Breast epithelium (tissue), 4 donors: ENCODE data around the gene AMPD1. TPM values are rescaled to one million over a fixed set of nuclear protein-coding genes. Genes with fewer than 3 reads are reported as not detected.

ENCODE experiments used
- DNase-seq, 2 donors: peaks; one replicate each; pipeline ENCODE4 v3.0.0-alpha.2; 2019; ENCODE audit warnings: low spot score in 2 of 2
- H3K27ac ChIP-seq, 2 donors: fragments of 200-600 bp; sonication (generic) in 1 of 2; one replicate each; pipeline ENCODE4 v1.5.1; 2016 to 2019; ENCODE audit warnings: mild to moderate bottlenecking in 1 of 2
- H3K27me3 ChIP-seq, 2 donors: fragments of 200-600 bp; sonication (generic) in 1 of 2; one replicate each; pipeline versions ENCODE4 v1.5.1 to v1.6.0; 2017 to 2019; ENCODE audit warnings: control low read depth in 1 of 2, mild to moderate bottlenecking in 1 of 2
- H3K36me3 ChIP-seq: fragments of 200-600 bp; one replicate; pipeline ENCODE4 v1.5.1; 2019
- H3K4me1 ChIP-seq, 2 donors: fragments of 200-600 bp; sonication (generic); one replicate each; pipeline ENCODE4 v1.5.1; 2016 to 2019; ENCODE audit warnings: control low read depth in 1 of 2
- H3K4me3 ChIP-seq, 3 donors: fragments of 200-600 bp; sonication (generic); 1 replicate in 2 of 3; 2 replicates in 1 of 3; pipeline ENCODE4 v1.5.1; 2016 to 2019; ENCODE audit warnings: mild to moderate bottlenecking in 3 of 3, moderate library complexity in 2 of 3
- H3K9me3 ChIP-seq, 2 donors: fragments of 200-600 bp; sonication (generic) in 1 of 2; one replicate each; pipeline ENCODE4 v1.5.1; 2016 to 2019; ENCODE audit warnings: control low read depth in 1 of 2
- POLR2A ChIP-seq: fragments of 450-650 bp; IDR thresholded peaks from one replicate; pipeline ENCODE4 v1.6.1; 2016; ENCODE audit warnings: antibody characterized with exemption, mild to moderate bottlenecking, moderate library complexity
- POLR2AphosphoS5 ChIP-seq, 3 donors: sonication (generic); formaldehyde crosslinking; IDR thresholded peaks; one replicate each; pipeline ENCODE4 v1.6.1; 2017; ENCODE audit warnings: antibody characterized with exemption in 3 of 3
- intact Hi-C: fragments of 100-400 bp; cut with DNase I; formaldehyde crosslinking; loops from one replicate; pipeline ENCODE4 v1.15.1; 2023; ENCODE audit warnings: low total_unique reads
- total RNA-seq, 3 donors: library from RNA; depleted of rRNA; stranded (reverse); fragments of >200 nt; gene quantifications; one replicate each; pipeline ENCODE4 v1.1.0, GENCODE V29; 2016
- TF ChIP-seq, protein P1 (sequence below), 3 donors: fragments of 450-650 bp; IDR thresholded peaks; one replicate each; pipeline ENCODE4 v1.5.1; 2016 to 2017; ENCODE audit warnings: antibody characterized with exemption in 3 of 3, mild to moderate bottlenecking in 3 of 3, moderate library complexity in 3 of 3

AMPD1 gene
- total RNA-seq, 3 donors from 2014 or later = 2.3 to 2.9 TPM; not detected in 1

DNA sequence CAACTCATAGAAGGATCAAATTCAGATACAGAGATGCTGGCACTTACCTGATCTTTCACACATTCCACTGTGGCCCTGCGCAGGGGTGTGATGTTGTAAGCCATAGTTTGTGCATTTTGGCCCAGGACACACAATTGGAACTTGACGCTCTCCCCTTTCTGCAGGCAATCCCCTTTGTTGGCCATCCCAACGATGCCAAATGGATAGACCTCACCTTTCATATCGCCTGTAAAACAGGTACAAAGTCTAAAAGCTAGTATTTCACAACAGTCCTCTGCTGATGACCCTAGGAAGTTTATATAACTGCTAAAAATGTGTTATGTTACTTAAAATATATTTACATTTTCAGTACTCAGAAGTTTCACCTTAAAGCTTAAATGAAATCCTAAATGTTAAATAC is 25.1 kb upstream of the AMPD1 start:
- intact Hi-C loops = no loop called here
- Histone ChIP-seq H3K4me1 (no peaks in the 10 kb centered on the region), H3K36me3 (peaks cover 6% of the 10 kb centered on the region), H3K27me3 (no peaks in the 10 kb centered on the region), H3K9me3 (no peaks in the 10 kb centered on the region), H3K4me3 (no peak overlapping the region), H3K27ac (no peak overlapping the region)
- DNase-seq = no peak
- TF ChIP-seq POLR2A (no peak), POLR2AphosphoS5 (IDR thresholded peaks at IDR 0.05) (no peak)
- TF ChIP-seq, protein P1, sequence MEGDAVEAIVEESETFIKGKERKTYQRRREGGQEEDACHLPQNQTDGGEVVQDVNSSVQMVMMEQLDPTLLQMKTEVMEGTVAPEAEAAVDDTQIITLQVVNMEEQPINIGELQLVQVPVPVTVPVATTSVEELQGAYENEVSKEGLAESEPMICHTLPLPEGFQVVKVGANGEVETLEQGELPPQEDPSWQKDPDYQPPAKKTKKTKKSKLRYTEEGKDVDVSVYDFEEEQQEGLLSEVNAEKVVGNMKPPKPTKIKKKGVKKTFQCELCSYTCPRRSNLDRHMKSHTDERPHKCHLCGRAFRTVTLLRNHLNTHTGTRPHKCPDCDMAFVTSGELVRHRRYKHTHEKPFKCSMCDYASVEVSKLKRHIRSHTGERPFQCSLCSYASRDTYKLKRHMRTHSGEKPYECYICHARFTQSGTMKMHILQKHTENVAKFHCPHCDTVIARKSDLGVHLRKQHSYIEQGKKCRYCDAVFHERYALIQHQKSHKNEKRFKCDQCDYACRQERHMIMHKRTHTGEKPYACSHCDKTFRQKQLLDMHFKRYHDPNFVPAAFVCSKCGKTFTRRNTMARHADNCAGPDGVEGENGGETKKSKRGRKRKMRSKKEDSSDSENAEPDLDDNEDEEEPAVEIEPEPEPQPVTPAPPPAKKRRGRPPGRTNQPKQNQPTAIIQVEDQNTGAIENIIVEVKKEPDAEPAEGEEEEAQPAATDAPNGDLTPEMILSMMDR (IDR thresholded peaks at IDR 0.05) = no peak

- Histone ChIP-seq H3K9me3 (no peaks in the 10 kb centered on the region), H3K4me3 (no peak overlapping the region), H3K27me3 (no peaks in the 10 kb centered on the region), H3K4me1 (no peaks in the 10 kb centered on the region), H3K36me3 (no peaks in the 10 kb centered on the region), H3K27ac (no peak overlapping the region)
- TF ChIP-seq POLR2AphosphoS5 (IDR thresholded peaks at IDR 0.05) = no peak
- TF ChIP-seq, protein P1 (IDR thresholded peaks at IDR 0.05) = no peak
- TF ChIP-seq POLR2A = no peak
- DNase-seq = no peak
- intact Hi-C loops = no loop called here
These were observed 24.1 kb upstream of the AMPD1 start for GRCh38 chr1:114719424-114719787.

GRCh38 chr1:114718661-114719423 is 23.5 kb upstream of the AMPD1 start:
- H3K36me3 ChIP-seq = no peaks in the 10 kb centered on the region
- TF ChIP-seq POLR2A (no peak), POLR2AphosphoS5 (IDR thresholded peaks at IDR 0.05) (no peak)
- TF ChIP-seq, protein P1 (IDR thresholded peaks at IDR 0.05) = no peak
- H3K4me3 ChIP-seq = no peak overlapping the region
- H3K27ac ChIP-seq = no peak overlapping the region
- intact Hi-C loops = no loop called here
- DNase-seq = no peak
- H3K4me1 ChIP-seq = no peaks in the 10 kb centered on the region
- no peaks in the 10 kb centered on the region for H3K9me3 ChIP-seq
- no peaks in the 10 kb centered on the region for H3K27me3 ChIP-seq

GRCh38 chr1:114716304-114717170 is 21.2 kb upstream of the AMPD1 start, which contains the start of gene NRAS:
NRAS (minus strand) TSS chr1:114716771; CDS start chr1:114716160, 611 bp downstream.
- Histone ChIP-seq H3K36me3 (no peaks in the 10 kb centered on the region), H3K4me1 (no peaks in the 10 kb centered on the region), H3K27me3 (no peaks in the 10 kb centered on the region), H3K4me3 (peak within 1 kb of the TSS; percentile 68 to 89 (median 86)), H3K27ac (peak within 1 kb of the TSS; percentile 88 to 89), H3K9me3 (no peaks in the 10 kb centered on the region)
- peak; percentile 84 to 92 (median 85) for TF ChIP-seq POLR2AphosphoS5 (IDR thresholded peaks at IDR 0.05)
- TF ChIP-seq, protein P1 (IDR thresholded peaks at IDR 0.05) = no peak
- peak; percentile 23 for TF ChIP-seq POLR2A
- intact Hi-C loops = no loop called here
- peak; percentile 86 to 91 for DNase-seq

- Histone ChIP-seq H3K4me1 (no peaks in the 10 kb centered on the region), H3K9me3 (no peaks in the 10 kb centered on the region), H3K27ac (peak overlapping the region; percentile 88 to 89), H3K4me3 (peak overlapping the region; percentile 68 to 89 (median 86)), H3K36me3 (no peaks in the 10 kb centered on the region), H3K27me3 (no peaks in the 10 kb centered on the region)
- no peak for TF ChIP-seq POLR2AphosphoS5 (IDR thresholded peaks at IDR 0.05)
- TF ChIP-seq POLR2A = no peak
- TF ChIP-seq, protein P1 (IDR thresholded peaks at IDR 0.05) = no peak
- intact Hi-C loops = no loop called here
- DNase-seq = no peak
These were observed 20.6 kb upstream of the AMPD1 start for GRCh38 chr1:114715952-114716303.
